ENCODE results near the gene CSPG5.

GRCh38 chr3:47525617-47526016 lies 53.0 kb downstream of the CSPG5 start:
- no peak for TF ChIP-seq EZH2 (IDR thresholded peaks at IDR 0.05; ENCODE audit: borderline replicate concordance, low read length)
- no peak for TF ChIP-seq CTCF (conservative IDR thresholded peaks at IDR 0.05 in 1 of 2, IDR thresholded peaks at IDR 0.05 in 1 of 2; ENCODE audit: extremely low read depth in 1 of 2, insufficient read depth in 1 of 2, low read depth in 1 of 2, low read length in 2 of 2)
